HEK293 (cell line): ENCODE measurements around the gene CLEC18B.

Source experiments
- CTCF ChIA-PET: fragments of 350-600 bp; formaldehyde crosslinking; extraction: SDS; loops from one replicate; lab custom pipeline; 2021; ENCODE audit warnings: antibody characterized with exemption; lab: Yijun Ruan, JAX
- POLR2A ChIA-PET: fragments of 300-600 bp; formaldehyde crosslinking; extraction: SDS; loops from one replicate; lab custom pipeline; 2020; ENCODE audit warnings: antibody characterized with exemption, inconsistent platforms; lab: Yijun Ruan, JAX
- H3K27ac ChIP-seq: fragments of 200-500 bp; sonication (Bioruptor generic); 2 replicates; pipeline ENCODE4 v1.5.1; 2014; ENCODE audit warnings: low read depth, low read length, control low read depth, inconsistent platforms; ENCODE audit errors: extremely low read depth
- H3K36me3 ChIP-seq, 2 experiments: fragments of 200-500 bp in 1 of 2; sonication (Bioruptor generic) in 1 of 2; 1 replicate in 1 of 2; 2 replicates in 1 of 2; pipeline ENCODE4 v1.5.1; 2014 to 2017; ENCODE audit warnings: inconsistent platforms in 2 of 2, low read length in 2 of 2; ENCODE audit not compliant: control insufficient read depth in 2 of 2, insufficient read depth in 1 of 2
- H3K4me1 ChIP-seq: fragments of 200-500 bp; sonication (Bioruptor generic); 2 replicates; pipeline ENCODE4 v1.5.1; 2014; ENCODE audit warnings: mild to moderate bottlenecking, low read length, inconsistent platforms; ENCODE audit not compliant: control insufficient read depth, insufficient read depth
- H3K4me3 ChIP-seq: 2 replicates; pipeline ENCODE4 v1.5.1; 2011; ENCODE audit warnings: low read depth, mild to moderate bottlenecking, control low read depth, low read length, moderate library complexity
- H3K9me3 ChIP-seq: fragments of 200-500 bp; sonication (Bioruptor generic); 2 replicates; pipeline ENCODE4 v1.5.1; 2014; ENCODE audit warnings: low read depth, low read length, inconsistent platforms; ENCODE audit not compliant: control insufficient read depth, insufficient read depth
- HIC1 ChIP-seq: fragments of 450-650 bp; formaldehyde crosslinking; IDR thresholded peaks from 2 replicates; pipeline ENCODE4 v1.5.1; 2016; ENCODE audit warnings: missing biosample characterization, missing genetic modification characterization
- SP3 ChIP-seq: fragments of 450-650 bp; formaldehyde crosslinking; IDR thresholded peaks from 2 replicates; pipeline ENCODE4 v1.5.1; 2016; ENCODE audit warnings: missing biosample characterization, missing genetic modification characterization
- TCF7L2 ChIP-seq: IDR thresholded peaks from 2 replicates; pipeline ENCODE4 v1.6.1; 2011; ENCODE audit warnings: low read depth, mild to moderate bottlenecking, inconsistent platforms, low read length, moderate library complexity, borderline replicate concordance
- ZBTB48 ChIP-seq: fragments of 450-650 bp; formaldehyde crosslinking; IDR thresholded peaks from 2 replicates; pipeline ENCODE4 v1.5.1; 2016; ENCODE audit warnings: missing biosample characterization, missing genetic modification characterization
- ZBTB8A ChIP-seq: fragments of 450-650 bp; formaldehyde crosslinking; IDR thresholded peaks from 2 replicates; pipeline ENCODE4 v1.5.1; 2016; ENCODE audit warnings: missing biosample characterization, missing genetic modification characterization
- ZNF112 ChIP-seq: fragments of 450-650 bp; formaldehyde crosslinking; IDR thresholded peaks from 2 replicates; pipeline ENCODE4 v1.5.0; 2017; ENCODE audit warnings: missing biosample characterization, missing genetic modification characterization
- ZNF132 ChIP-seq: fragments of 450-650 bp; formaldehyde crosslinking; IDR thresholded peaks from 2 replicates; pipeline ENCODE4 v1.5.1; 2017; ENCODE audit warnings: missing biosample characterization, missing genetic modification characterization, borderline replicate concordance
- ZNF138 ChIP-seq: fragments of 450-650 bp; formaldehyde crosslinking; IDR thresholded peaks from 2 replicates; pipeline ENCODE4 v1.5.1; 2016; ENCODE audit warnings: missing biosample characterization, missing genetic modification characterization, borderline replicate concordance
- ZNF148 ChIP-seq: fragments of 450-650 bp; formaldehyde crosslinking; IDR thresholded peaks from 2 replicates; pipeline ENCODE4 v1.5.0; 2017; ENCODE audit warnings: missing biosample characterization, missing genetic modification characterization, borderline replicate concordance
- ZNF155 ChIP-seq: fragments of 450-650 bp; formaldehyde crosslinking; IDR thresholded peaks from 2 replicates; pipeline ENCODE4 v1.5.1; 2016; ENCODE audit warnings: missing biosample characterization, missing genetic modification characterization
- ZNF202 ChIP-seq: fragments of 450-650 bp; formaldehyde crosslinking; IDR thresholded peaks from 2 replicates; pipeline ENCODE4 v1.5.1; 2016; ENCODE audit warnings: missing biosample characterization, missing genetic modification characterization, borderline replicate concordance
- ZNF221 ChIP-seq: fragments of 450-650 bp; formaldehyde crosslinking; IDR thresholded peaks from 2 replicates; pipeline ENCODE4 v1.5.1; 2017; ENCODE audit warnings: missing biosample characterization, missing genetic modification characterization, borderline replicate concordance
- ZNF292 ChIP-seq: fragments of 450-650 bp; formaldehyde crosslinking; IDR thresholded peaks from 2 replicates; pipeline ENCODE4 v1.5.1; 2016; ENCODE audit warnings: low read depth, missing biosample characterization, missing genetic modification characterization, borderline replicate concordance
- ZNF362 ChIP-seq: fragments of 450-650 bp; formaldehyde crosslinking; IDR thresholded peaks from 2 replicates; pipeline ENCODE4 v1.5.1; 2016; ENCODE audit warnings: missing biosample characterization, missing genetic modification characterization
- ZNF404 ChIP-seq: fragments of 450-650 bp; formaldehyde crosslinking; IDR thresholded peaks from 2 replicates; pipeline ENCODE4 v1.5.1; 2017; ENCODE audit warnings: missing biosample characterization, missing genetic modification characterization
- ZNF530 ChIP-seq: fragments of 450-650 bp; formaldehyde crosslinking; IDR thresholded peaks from 2 replicates; pipeline ENCODE4 v1.5.1; 2016; ENCODE audit warnings: low read depth, missing biosample characterization, missing genetic modification characterization
- ZNF596 ChIP-seq: fragments of 450-650 bp; IDR thresholded peaks from 2 replicates; pipeline ENCODE4 v1.5.0; 2018; ENCODE audit warnings: missing biosample characterization, mild to moderate bottlenecking, missing genetic modification characterization, moderate library complexity
- ZNF670 ChIP-seq: fragments of 450-650 bp; formaldehyde crosslinking; IDR thresholded peaks from 2 replicates; pipeline ENCODE4 v1.5.1; 2016; ENCODE audit warnings: missing biosample characterization, missing genetic modification characterization, low read depth
- ZNF837 ChIP-seq: fragments of 450-650 bp; formaldehyde crosslinking; IDR thresholded peaks from 2 replicates; pipeline ENCODE4 v1.5.1; 2016; ENCODE audit warnings: missing biosample characterization, missing genetic modification characterization

The CLEC18B gene

GRCh38 chr16:74465851-74466685 lies 44.8 kb upstream of the CLEC18B start:
- no peak overlapping the region for H3K27ac ChIP-seq
- POLR2A ChIA-PET = interaction anchor here (0.6 kb wide), 1 partner anchor 144 kb away, joined by 5 read pairs; no protein-coding TSS in a partner anchor
- no peaks in the 10 kb centered on the region for H3K9me3 ChIP-seq
- TF ChIP-seq ZNF404 (tag by site-specific recombination) (no peak), ZNF362 (tag by site-specific recombination) (no peak), TCF7L2 (no peak), ZNF530 (tag by site-specific recombination) (no peak), ZNF837 (tag by site-specific recombination) (no peak), SP3 (tag by site-specific recombination) (no peak), ZNF132 (tag by site-specific recombination) (no peak), ZNF148 (tag by site-specific recombination) (no peak)
- H3K4me1 ChIP-seq = no peaks in the 10 kb centered on the region
- no peak overlapping the region for H3K4me3 ChIP-seq
- H3K36me3 ChIP-seq = peaks cover 16 to 88% of the 10 kb centered on the region in 2 experiments
- CTCF ChIA-PET = no interaction called here

- no peaks in the 10 kb centered on the region for H3K9me3 ChIP-seq
- ChIA-PET POLR2A (interaction anchor here (0.6 kb wide), 1 partner anchor 144 kb away, joined by 5 read pairs; no protein-coding TSS in a partner anchor), CTCF (interaction anchor here (1.2 kb wide), 1 partner anchor 158 kb away, joined by 3 read pairs; no protein-coding TSS in a partner anchor)
- no peak overlapping the region for H3K27ac ChIP-seq
- TF ChIP-seq ZNF155 (no peak), ZNF221 (no peak), ZBTB48 (no peak), ZNF112 (tag by site-specific recombination) (no peak), ZBTB8A (tag by site-specific recombination) (no peak), HIC1 (tag by site-specific recombination) (no peak), ZNF670 (tag by site-specific recombination) (no peak), ZNF292 (tag by site-specific recombination) (no peak), ZNF596 (tag by site-specific recombination) (no peak), ZNF138 (tag by site-specific recombination) (no peak), ZNF202 (tag by site-specific recombination) (no peak)
- peaks cover 11 to 87% of the 10 kb centered on the region in 2 experiments for H3K36me3 ChIP-seq
- no peak overlapping the region for H3K4me3 ChIP-seq
- no peaks in the 10 kb centered on the region for H3K4me1 ChIP-seq
Observed at GRCh38 chr16:74465281-74465680, 44.0 kb upstream of the CLEC18B start.
